ENCODE measurements around the gene SDHB.

GRCh38 chr1:17023102-17023501, 30.7 kb downstream of the SDHB start:
- TF ChIP-seq CTCF (CRISPR knock-in tag; IDR thresholded peaks at IDR 0.05) (no peak), ZNF331 (CRISPR knock-in tag; IDR thresholded peaks at IDR 0.05) (no peak), SAFB2 (CRISPR knock-in tag; IDR thresholded peaks at IDR 0.05; ENCODE audit: borderline replicate concordance, low read depth) (no peak)

Data from HepG2 (cell line).